Activated T-cell treated with anti-CD3 and anti-CD28 coated beads, Interleukin-2, amount 50 U/mL, for 72 hours (primary cell): ENCODE measurements around the gene EPHB1. TPM values are rescaled to one million over a fixed set of nuclear protein-coding genes. Genes with fewer than 3 reads are reported as not detected.
"Not testable (repeated sequence)": the region's sequence is repeated elsewhere in the genome, so short reads cannot be mapped to it uniquely, and the experiment has no call there.

Source experiments
- ATAC-seq, 2 donors: fragments of 150-1000 bp; cut with Tn5 transposase; replicated peaks in 1 of 2; 2 replicates each; pipeline ENCODE4 v1.10.0; 2021; ENCODE audit warnings: moderate library complexity in 2 of 2, mild to moderate bottlenecking in 1 of 2
- DNase-seq, 2 donors: peaks; one replicate each; pipeline ENCODE4 v3.0.0; 2021 to 2022; ENCODE audit warnings: mixed read lengths in 1 of 2
- H3K27ac Mint-ChIP-seq: one replicate; pipeline ENCODE4 v1.8.0; 2022; ENCODE audit warnings: mild to moderate bottlenecking, moderate library complexity, mixed read lengths
- H3K27me3 Mint-ChIP-seq: one replicate; pipeline ENCODE4 v1.8.0; 2022; ENCODE audit warnings: low read depth, mixed read lengths
- H3K36me3 Mint-ChIP-seq, 2 donors: one replicate each; pipeline ENCODE4 v1.8.0; 2022; ENCODE audit warnings: mixed read lengths in 2 of 2, mild to moderate bottlenecking in 1 of 2; ENCODE audit not compliant: insufficient read depth in 2 of 2
- H3K4me1 Mint-ChIP-seq: one replicate; pipeline ENCODE4 v1.8.0; 2022; ENCODE audit warnings: low read depth, mixed read lengths
- H3K4me3 Mint-ChIP-seq, 2 donors: one replicate each; pipeline ENCODE4 v1.8.0; 2022; ENCODE audit warnings: mild to moderate bottlenecking in 2 of 2, mixed read lengths in 2 of 2, moderate library complexity in 2 of 2
- H3K9me3 Mint-ChIP-seq, 2 donors: one replicate each; pipeline ENCODE4 v1.8.0; 2022; ENCODE audit warnings: mixed read lengths in 2 of 2
- total RNA-seq, 2 donors: library from RNA; stranded (reverse); gene quantifications; one replicate each; pipeline ENCODE4 v1.2.3, GENCODE V29; 2022

The EPHB1 gene
- total RNA-seq, 2 donors from 2014 or later: 0.43 to 1.3 TPM

DNA sequence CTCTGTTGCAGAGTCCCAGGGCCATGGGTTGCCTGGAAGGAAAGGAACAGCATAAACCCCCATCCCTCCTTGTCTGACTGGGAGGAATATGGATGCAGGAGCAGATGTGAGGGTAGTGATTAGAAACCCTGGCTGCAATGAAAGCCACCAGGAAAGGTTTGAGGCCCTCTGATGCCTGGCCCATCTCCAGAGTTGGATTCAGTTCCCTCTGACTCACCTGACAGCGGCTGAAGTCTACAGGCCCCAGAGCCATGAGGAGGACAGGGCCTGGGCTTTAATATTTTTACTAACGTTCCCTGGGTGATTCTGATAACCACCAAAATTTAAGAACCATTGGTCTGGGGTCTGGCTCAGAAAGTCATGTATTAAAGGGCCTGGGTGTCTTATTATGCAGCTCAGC lies 214.0 kb downstream of the EPHB1 start:
- H3K27me3 Mint-ChIP-seq: peaks cover 5% of the 10 kb centered on the region
- no peak for ATAC-seq

DNA sequence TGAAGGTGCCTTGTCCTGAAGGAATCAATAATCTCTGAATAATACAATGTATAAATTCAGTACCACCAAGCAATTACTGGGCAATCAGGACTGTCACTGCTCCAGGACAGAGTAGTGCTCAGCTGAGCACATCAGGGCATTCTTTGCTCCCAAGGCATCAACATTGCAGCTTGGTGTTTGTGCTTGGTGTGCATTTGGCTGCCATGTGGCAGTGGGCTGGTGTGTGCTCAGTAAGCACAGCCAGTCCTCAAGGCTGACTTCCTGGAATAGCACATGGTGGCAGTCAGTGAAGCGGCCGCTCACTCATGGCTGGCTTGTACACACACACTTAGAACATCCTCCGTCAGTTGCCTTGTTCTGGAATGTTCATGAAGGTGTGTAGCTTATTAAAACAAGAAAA lies 217.0 kb downstream of the EPHB1 start:
- no peaks in the 10 kb centered on the region for H3K36me3 Mint-ChIP-seq
- DNase-seq (no peak), ATAC-seq (no peak)
- peaks cover 5% of the 10 kb centered on the region for H3K27me3 Mint-ChIP-seq
- no peaks in the 10 kb centered on the region for H3K4me1 Mint-ChIP-seq
- H3K9me3 Mint-ChIP-seq: no peaks in the 10 kb centered on the region
- no peak overlapping the region for H3K27ac Mint-ChIP-seq
- H3K4me3 Mint-ChIP-seq: no peak overlapping the region

More for the DNA sequence above, 214.0 kb downstream of the EPHB1 start:
- H3K36me3 Mint-ChIP-seq: no peaks in the 10 kb centered on the region
- no peak for DNase-seq
- no peaks in the 10 kb centered on the region for H3K4me1 Mint-ChIP-seq
- peaks cover 3 to 4% of the 10 kb centered on the region in 2 donors for H3K9me3 Mint-ChIP-seq
- H3K4me3 Mint-ChIP-seq: no peak overlapping the region
- H3K27ac Mint-ChIP-seq: no peak overlapping the region

GRCh38 chr3:135013206-135013605 lies 218.1 kb downstream of the EPHB1 start:
- Mint-ChIP-seq H3K27me3 (no peaks in the 10 kb centered on the region), H3K4me3 (no peak overlapping the region), H3K4me1 (peaks cover under 1% of the 10 kb centered on the region), H3K36me3 (no peaks in the 10 kb centered on the region), H3K9me3 (no peaks in the 10 kb centered on the region), H3K27ac (no peak overlapping the region)
- DNase-seq (no peak), ATAC-seq (no peak)

DNA sequence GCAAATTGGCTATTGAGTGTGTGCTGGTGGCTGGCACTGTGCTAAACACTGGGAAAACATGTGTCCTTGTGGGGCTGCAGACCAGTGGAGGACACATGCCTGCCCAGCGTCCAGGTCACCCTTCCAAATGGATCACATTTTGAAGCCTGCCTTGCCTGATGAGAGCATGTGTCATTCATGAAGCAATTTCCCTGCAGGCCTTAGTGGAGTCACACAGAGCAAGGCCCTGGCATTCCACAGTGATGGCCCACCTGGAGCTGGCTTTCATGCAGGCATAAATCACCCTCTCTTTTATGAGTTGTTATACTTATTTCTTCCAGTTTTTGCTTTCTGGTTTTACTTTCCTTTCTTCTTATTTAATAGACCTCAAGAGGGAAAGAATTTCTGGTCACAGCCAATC lies 219.5 kb downstream of the EPHB1 start:
- H3K4me3 Mint-ChIP-seq: no peak overlapping the region
- no peaks in the 10 kb centered on the region for H3K36me3 Mint-ChIP-seq
- DNase-seq (no peak), ATAC-seq (no peak)
- peaks cover 5% of the 10 kb centered on the region for H3K4me1 Mint-ChIP-seq
- H3K27ac Mint-ChIP-seq: no peak overlapping the region
- no peaks in the 10 kb centered on the region for H3K27me3 Mint-ChIP-seq
- no peaks in the 10 kb centered on the region for H3K9me3 Mint-ChIP-seq

DNA sequence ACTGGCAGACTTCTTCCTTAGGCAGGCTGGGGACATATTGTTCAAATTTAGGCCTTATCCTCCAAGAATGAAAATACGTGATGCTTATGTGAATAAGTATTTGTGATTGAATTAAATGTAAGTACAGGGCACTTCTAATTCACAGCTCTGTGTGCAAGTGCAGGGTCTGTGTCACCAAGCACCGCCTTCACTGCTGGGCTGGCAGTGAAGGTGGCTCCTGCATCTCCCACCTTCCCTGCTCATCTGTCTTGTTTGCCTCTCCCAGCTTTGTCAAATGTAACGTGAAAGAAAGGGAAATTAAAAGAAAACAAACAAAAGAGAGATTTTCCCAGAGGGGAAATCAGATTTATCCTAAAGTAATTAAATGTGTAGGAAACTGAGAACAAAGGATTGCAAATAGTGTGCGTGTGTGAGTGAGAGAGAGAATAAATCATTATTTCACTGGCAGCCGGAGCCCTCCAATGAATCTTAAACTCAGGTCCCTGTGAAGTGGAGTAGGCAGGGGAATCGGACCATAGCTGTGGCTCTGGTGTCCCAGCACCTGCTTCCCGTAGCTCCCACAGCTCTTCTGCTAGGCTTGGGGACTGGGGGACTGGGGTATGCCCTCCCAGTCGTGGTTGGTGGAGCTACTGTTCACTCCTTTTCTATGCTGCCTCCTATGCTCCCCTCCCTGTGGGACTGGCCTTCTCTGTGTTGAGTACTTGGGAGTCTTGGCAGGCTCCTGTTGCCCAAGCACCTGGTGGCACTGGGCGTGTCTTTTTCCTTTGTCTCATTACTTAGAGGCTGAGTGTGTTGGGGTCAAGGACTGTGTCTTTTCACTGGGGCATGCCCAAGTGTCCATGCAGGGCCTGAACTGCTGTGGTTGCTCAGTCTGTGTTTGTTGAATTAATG lies 222.2 kb downstream of the EPHB1 start:
- Mint-ChIP-seq H3K27me3 (no peaks in the 10 kb centered on the region), H3K27ac (no peak overlapping the region), H3K9me3 (no peaks in the 10 kb centered on the region), H3K4me1 (peaks cover 5% of the 10 kb centered on the region), H3K36me3 (no peaks in the 10 kb centered on the region), H3K4me3 (no peak overlapping the region)
- ATAC-seq (no peak), DNase-seq (no peak)

GRCh38 chr3:135018149-135018923 lies 223.3 kb downstream of the EPHB1 start:
- H3K27ac Mint-ChIP-seq: no peak overlapping the region
- DNase-seq (no peak), ATAC-seq (no peak)
- peaks cover 5% of the 10 kb centered on the region for H3K4me1 Mint-ChIP-seq
- no peak overlapping the region for H3K4me3 Mint-ChIP-seq
- no peaks in the 10 kb centered on the region for H3K36me3 Mint-ChIP-seq
- no peaks in the 10 kb centered on the region for H3K27me3 Mint-ChIP-seq
- H3K9me3 Mint-ChIP-seq: no peaks in the 10 kb centered on the region

DNA sequence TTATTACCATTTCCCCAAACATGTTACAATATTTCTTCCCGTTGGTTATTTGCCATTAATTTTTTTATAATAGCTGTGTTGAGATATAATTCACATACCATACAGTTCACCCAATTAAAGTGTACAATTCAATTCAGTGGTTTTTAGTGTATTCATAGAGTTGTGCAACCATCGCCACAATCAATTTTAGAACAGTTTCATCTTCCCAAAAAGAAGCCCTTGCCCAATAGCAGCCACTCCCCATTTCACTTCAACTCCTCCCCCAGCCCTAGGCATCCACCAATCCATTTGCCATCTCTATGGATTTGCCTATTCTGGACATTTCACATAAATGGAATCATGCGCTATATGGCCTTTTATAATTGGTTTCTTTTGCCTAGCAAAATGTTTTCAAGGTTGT lies 225.1 kb downstream of the EPHB1 start:
- DNase-seq: no peak
- H3K4me3 Mint-ChIP-seq: no peak overlapping the region
- no peaks in the 10 kb centered on the region for H3K36me3 Mint-ChIP-seq
- ATAC-seq: no peak
- H3K27ac Mint-ChIP-seq: no peak overlapping the region
- peaks cover 5% of the 10 kb centered on the region for H3K4me1 Mint-ChIP-seq
- H3K9me3 Mint-ChIP-seq: no peaks in the 10 kb centered on the region
- H3K27me3 Mint-ChIP-seq: no peaks in the 10 kb centered on the region

DNA sequence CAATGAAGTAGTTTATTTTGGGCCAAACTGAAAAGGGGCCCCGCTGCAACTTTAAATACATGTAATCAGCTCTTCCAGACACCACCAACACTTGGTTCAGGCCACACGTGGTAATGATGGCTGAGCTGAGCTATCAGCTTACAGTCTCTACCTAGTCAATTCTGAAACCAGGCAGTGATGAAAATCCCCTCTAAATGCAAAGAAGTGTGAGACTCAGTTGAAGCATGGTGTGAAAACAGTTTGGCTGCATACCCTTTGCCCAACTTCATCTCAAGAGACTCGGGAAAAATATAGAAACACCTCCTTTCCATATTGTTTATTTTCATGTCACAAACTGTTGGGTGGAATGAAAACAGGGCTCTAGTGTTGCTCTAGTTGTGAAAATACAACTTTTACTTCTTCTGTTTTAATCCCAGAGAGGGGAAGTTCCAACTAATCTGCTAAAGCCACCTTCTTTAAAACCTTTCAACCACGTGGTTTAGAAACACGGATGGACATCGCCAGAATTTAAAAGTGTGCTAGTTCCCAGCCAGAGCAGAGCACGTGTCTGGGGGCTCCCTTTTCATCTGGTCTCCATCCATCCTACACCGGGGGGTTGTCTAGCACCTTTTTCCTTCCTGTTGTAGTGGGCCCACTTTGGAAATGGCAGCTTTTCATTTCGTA lies 229.1 kb downstream of the EPHB1 start:
- H3K36me3 Mint-ChIP-seq: no peaks in the 10 kb centered on the region
- ATAC-seq (no peak), DNase-seq (no peak)
- H3K4me3 Mint-ChIP-seq: no peak overlapping the region
- no peaks in the 10 kb centered on the region for H3K9me3 Mint-ChIP-seq
- H3K4me1 Mint-ChIP-seq: no peaks in the 10 kb centered on the region
- H3K27me3 Mint-ChIP-seq: no peaks in the 10 kb centered on the region
- no peak overlapping the region for H3K27ac Mint-ChIP-seq

GRCh38 chr3:135030768-135031615 lies 235.9 kb downstream of the EPHB1 start:
- not testable (repeated sequence) for H3K4me1 Mint-ChIP-seq, H3K36me3 Mint-ChIP-seq, ATAC-seq, H3K9me3 Mint-ChIP-seq, H3K27ac Mint-ChIP-seq, DNase-seq, H3K4me3 Mint-ChIP-seq
- peaks cover 24% of the 10 kb centered on the region for H3K27me3 Mint-ChIP-seq

- no peak for DNase-seq
- no peak overlapping the region for H3K27ac Mint-ChIP-seq
- peaks cover 0 to 3% of the 10 kb centered on the region in 2 donors for H3K36me3 Mint-ChIP-seq
- no peak overlapping the region for H3K4me3 Mint-ChIP-seq
- peaks cover 0 to 2% of the 10 kb centered on the region in 2 donors for H3K9me3 Mint-ChIP-seq
- peaks cover 24% of the 10 kb centered on the region for H3K27me3 Mint-ChIP-seq
- ATAC-seq: no peak
- no peaks in the 10 kb centered on the region for H3K4me1 Mint-ChIP-seq
These were observed 238.7 kb downstream of the EPHB1 start for GRCh38 chr3:135033737-135034136.

DNA sequence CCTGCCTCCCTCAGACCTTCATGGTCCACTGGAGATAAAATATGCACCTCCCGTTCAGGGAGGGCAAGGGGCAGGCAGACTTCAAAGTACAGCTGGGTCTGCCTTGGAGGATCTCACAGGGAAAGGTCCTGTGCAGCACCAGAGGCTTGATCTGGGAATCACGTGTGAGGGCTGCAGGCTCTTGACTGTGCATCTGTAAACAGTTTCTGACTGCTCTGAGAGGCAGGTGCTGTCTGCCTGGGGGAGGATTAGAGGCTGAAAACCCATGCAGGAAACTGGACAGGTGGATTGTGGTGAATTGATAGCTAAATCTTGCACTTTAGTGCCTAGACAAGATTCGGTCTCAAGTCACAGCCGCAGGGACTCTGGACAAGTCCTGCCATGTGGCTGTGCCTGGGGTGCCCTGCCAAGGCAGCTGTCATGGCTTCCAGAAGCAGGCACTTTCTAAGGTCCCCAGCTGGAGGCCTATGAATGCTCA lies 239.3 kb downstream of the EPHB1 start:
- peaks cover 0 to 3% of the 10 kb centered on the region in 2 donors for H3K36me3 Mint-ChIP-seq

GRCh38 chr3:135034891-135035440 lies 239.9 kb downstream of the EPHB1 start:
- H3K4me3 Mint-ChIP-seq: no peak overlapping the region
- no peak overlapping the region for H3K27ac Mint-ChIP-seq
- no peak for ATAC-seq
- H3K4me1 Mint-ChIP-seq: no peaks in the 10 kb centered on the region
- H3K9me3 Mint-ChIP-seq: peaks cover 0 to 2% of the 10 kb centered on the region in 2 donors
- peaks cover 0 to 3% of the 10 kb centered on the region in 2 donors for H3K36me3 Mint-ChIP-seq
- DNase-seq: no peak
- H3K27me3 Mint-ChIP-seq: peaks cover 24% of the 10 kb centered on the region

More for the DNA sequence above, 239.3 kb downstream of the EPHB1 start:
- H3K9me3 Mint-ChIP-seq: peaks cover 0 to 2% of the 10 kb centered on the region in 2 donors
- no peaks in the 10 kb centered on the region for H3K4me1 Mint-ChIP-seq
- H3K27me3 Mint-ChIP-seq: peaks cover 24% of the 10 kb centered on the region
- DNase-seq (no peak), ATAC-seq (no peak)
- no peak overlapping the region for H3K27ac Mint-ChIP-seq
- H3K4me3 Mint-ChIP-seq: no peak overlapping the region
